DOHH2 (cell line): ENCODE results near the gene MRC2.

Experiments used
- H3F3A ChIP-seq: fragments of 200-600 bp; sonication (generic), shearing (Covaris generic); 2 replicates; pipeline ENCODE4 v1.6.0; 2016; ENCODE audit warnings: antibody characterized with exemption, mild to moderate bottlenecking; ENCODE audit not compliant: control insufficient read depth, insufficient read depth
- H3K27ac ChIP-seq: fragments of 200-600 bp; sonication (generic); 2 replicates; pipeline ENCODE4 v1.5.1; 2014; ENCODE audit warnings: low read depth, mild to moderate bottlenecking, low read length, moderate library complexity
- H3K27me3 ChIP-seq: fragments of 200-600 bp; sonication (generic); 2 replicates; pipeline ENCODE4 v1.6.1; 2014; ENCODE audit warnings: mild to moderate bottlenecking, low read length, mixed read lengths; ENCODE audit not compliant: control insufficient read depth
- H3K36me3 ChIP-seq: fragments of 200-600 bp; sonication (generic); 2 replicates; pipeline ENCODE4 v1.6.1; 2014; ENCODE audit warnings: mild to moderate bottlenecking, low read length, moderate library complexity, mixed read lengths; ENCODE audit not compliant: control insufficient read depth
- H3K4me1 ChIP-seq: fragments of 200-600 bp; sonication (generic); 2 replicates; pipeline ENCODE4 v1.6.1; 2014; ENCODE audit warnings: mild to moderate bottlenecking, low read length, mixed read lengths; ENCODE audit not compliant: control insufficient read depth
- H3K4me2 ChIP-seq: fragments of 200-600 bp; sonication (generic); 2 replicates; pipeline ENCODE4 v1.6.0; 2014; ENCODE audit warnings: mild to moderate bottlenecking, low read length, moderate library complexity
- H3K4me3 ChIP-seq: fragments of 200-600 bp; sonication (generic); 2 replicates; pipeline ENCODE4 v1.5.1; 2014; ENCODE audit warnings: mild to moderate bottlenecking, low read length, mixed read lengths
- H3K79me2 ChIP-seq: fragments of 200-600 bp; sonication (generic); 2 replicates; pipeline ENCODE4 v1.6.1; 2014; ENCODE audit warnings: mild to moderate bottlenecking, low read length, mixed read lengths; ENCODE audit not compliant: control insufficient read depth
- H3K9me2 ChIP-seq: fragments of 200-600 bp; sonication (generic); replicated peaks from 2 replicates; pipeline ENCODE4 v1.6.1; 2014; ENCODE audit warnings: mild to moderate bottlenecking, low read length, mixed read lengths; ENCODE audit not compliant: control insufficient read depth
- H3K9me3 ChIP-seq: fragments of 200-600 bp; sonication (generic); 2 replicates; pipeline ENCODE4 v1.6.1; 2014; ENCODE audit warnings: antibody characterized with exemption, low read length, mixed read lengths; ENCODE audit not compliant: control insufficient read depth, insufficient read depth
- H4K20me1 ChIP-seq: fragments of 200-600 bp; sonication (generic); 2 replicates; pipeline ENCODE4 v1.6.0; 2014; ENCODE audit warnings: low read depth, mild to moderate bottlenecking, antibody characterized with exemption, low read length, moderate library complexity; ENCODE audit not compliant: control insufficient read depth, insufficient read depth
- EZH2phosphoT487 ChIP-seq: fragments of 200-600 bp; sonication (generic); IDR thresholded peaks from 2 replicates; pipeline ENCODE4 v1.6.1; 2017; ENCODE audit warnings: borderline replicate concordance, mild to moderate bottlenecking, antibody characterized with exemption, low read length, moderate library complexity, mixed read lengths
- TF ChIP-seq, protein P1 (sequence below): fragments of 200-600 bp; sonication (generic); IDR thresholded peaks from one replicate; pipeline ENCODE4 v1.5.1; 2014; ENCODE audit warnings: antibody characterized with exemption, mild to moderate bottlenecking, low read depth, low read length; ENCODE audit not compliant: poor library complexity, severe bottlenecking

Gene MRC2

DNA sequence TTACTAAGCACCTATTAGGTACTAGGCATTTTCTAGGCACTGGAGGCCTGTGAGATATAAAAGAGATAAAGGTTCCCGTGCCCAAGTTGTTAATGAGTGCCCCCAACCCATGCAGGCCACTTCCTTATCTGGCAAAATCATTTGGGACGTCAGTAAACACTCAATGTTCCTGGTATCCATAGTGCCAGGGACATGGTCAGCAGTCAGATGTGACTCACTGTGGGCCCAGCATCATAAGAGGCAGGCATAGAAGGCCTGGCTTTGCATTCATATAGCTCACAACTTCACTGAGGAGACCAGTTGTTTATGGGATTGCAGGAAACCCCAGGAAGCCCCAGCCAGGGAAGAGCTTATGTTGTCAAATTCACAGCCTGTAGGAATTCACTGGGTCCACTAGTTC, 81.1 kb downstream of the MRC2 start:
- no peaks in the 10 kb centered on the region for H3F3A ChIP-seq
- H4K20me1 ChIP-seq, result no peaks in the 10 kb centered on the region; the same call in 1 of the 2 replicates
- 0 out of 2 replicates have a peak, but pooled peaks cover 5% of the 10 kb centered on the region for H3K4me1 ChIP-seq
- H3K4me2 ChIP-seq, result no peak overlapping the region
- H3K9me3 ChIP-seq, result no peaks in the 10 kb centered on the region
- H3K4me3 ChIP-seq, result no peak overlapping the region
- no peaks in the 10 kb centered on the region for H3K79me2 ChIP-seq
- peaks cover 17% of the 10 kb centered on the region for H3K27me3 ChIP-seq
- no peak overlapping the region for H3K27ac ChIP-seq
- no peaks in the 10 kb centered on the region for H3K9me2 ChIP-seq
- TF ChIP-seq EZH2phosphoT487, result no peak
- TF ChIP-seq, protein P1, sequence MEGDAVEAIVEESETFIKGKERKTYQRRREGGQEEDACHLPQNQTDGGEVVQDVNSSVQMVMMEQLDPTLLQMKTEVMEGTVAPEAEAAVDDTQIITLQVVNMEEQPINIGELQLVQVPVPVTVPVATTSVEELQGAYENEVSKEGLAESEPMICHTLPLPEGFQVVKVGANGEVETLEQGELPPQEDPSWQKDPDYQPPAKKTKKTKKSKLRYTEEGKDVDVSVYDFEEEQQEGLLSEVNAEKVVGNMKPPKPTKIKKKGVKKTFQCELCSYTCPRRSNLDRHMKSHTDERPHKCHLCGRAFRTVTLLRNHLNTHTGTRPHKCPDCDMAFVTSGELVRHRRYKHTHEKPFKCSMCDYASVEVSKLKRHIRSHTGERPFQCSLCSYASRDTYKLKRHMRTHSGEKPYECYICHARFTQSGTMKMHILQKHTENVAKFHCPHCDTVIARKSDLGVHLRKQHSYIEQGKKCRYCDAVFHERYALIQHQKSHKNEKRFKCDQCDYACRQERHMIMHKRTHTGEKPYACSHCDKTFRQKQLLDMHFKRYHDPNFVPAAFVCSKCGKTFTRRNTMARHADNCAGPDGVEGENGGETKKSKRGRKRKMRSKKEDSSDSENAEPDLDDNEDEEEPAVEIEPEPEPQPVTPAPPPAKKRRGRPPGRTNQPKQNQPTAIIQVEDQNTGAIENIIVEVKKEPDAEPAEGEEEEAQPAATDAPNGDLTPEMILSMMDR, result no peak
- no peaks in the 10 kb centered on the region for H3K36me3 ChIP-seq

DNA sequence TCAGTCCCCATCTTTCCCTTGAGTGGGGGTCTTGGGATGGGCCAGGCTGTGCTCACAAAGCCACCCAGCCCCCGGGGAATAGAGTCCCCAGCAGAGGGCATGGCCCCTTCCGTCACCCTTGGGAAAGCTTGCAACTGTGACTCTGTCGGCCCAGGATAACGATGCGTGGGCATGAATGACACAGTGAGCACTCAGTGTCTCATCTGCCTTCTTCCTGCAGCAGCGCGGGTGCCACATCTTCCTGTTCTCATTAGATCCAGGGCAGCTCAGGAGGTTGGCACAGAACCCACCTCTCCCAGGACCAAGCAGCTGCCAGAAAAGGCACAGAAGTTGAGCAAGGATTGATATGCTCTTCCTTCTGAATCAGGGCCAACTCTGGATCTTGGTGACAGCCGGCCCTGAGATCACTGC, 84.7 kb downstream of the MRC2 start:
- Histone ChIP-seq H3K4me2 (no peak overlapping the region), H3F3A (no peaks in the 10 kb centered on the region), H4K20me1 (no peaks in the 10 kb centered on the region; the same call in 1 of the 2 replicates), H3K9me2 (no peaks in the 10 kb centered on the region), H3K36me3 (no peaks in the 10 kb centered on the region), H3K27me3 (no peaks in the 10 kb centered on the region), H3K9me3 (no peaks in the 10 kb centered on the region), H3K4me3 (no peak overlapping the region), H3K79me2 (no peaks in the 10 kb centered on the region), H3K27ac (no peak overlapping the region), H3K4me1 (no peaks in the 10 kb centered on the region)
- no peak for TF ChIP-seq EZH2phosphoT487
- TF ChIP-seq, protein P1, result no peak

DNA sequence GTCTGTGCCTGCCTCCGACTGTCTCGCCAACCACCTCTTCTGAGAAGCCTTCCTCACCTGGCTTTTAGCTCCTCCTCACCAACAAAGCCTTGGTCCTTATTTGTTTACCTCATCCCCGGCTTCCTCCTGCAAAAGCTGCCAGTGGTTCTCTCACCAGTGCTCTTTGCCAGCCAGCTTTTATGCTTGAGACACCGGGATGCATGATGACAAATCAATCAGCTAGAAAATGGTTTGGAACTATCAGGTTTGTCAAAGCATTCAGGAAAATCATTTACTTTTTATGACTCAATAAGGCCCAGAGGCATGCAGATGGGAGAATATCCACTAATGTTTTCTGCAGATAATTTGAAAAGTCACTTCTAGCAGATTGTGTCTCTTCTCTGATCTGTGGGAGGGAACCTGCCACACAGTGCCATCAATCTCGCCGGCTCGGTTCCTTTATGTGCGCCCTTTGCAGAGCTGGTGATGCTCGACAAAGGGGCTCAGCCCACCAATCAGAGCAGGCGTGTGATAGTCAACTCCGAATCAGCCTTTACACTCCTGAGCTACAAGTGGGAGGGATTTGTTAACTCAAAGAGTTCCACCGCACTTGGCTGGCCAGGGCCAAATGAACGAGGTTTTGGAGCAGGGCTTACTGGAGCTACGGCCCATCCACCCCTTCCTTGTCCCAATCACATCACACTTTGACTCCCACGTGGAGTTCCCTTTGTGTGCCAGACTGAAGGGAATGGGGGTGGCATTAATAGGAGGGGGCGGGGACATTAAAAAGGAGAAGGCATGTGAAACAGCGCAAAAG, 85.8 kb downstream of the MRC2 start:
- Histone ChIP-seq H4K20me1 (no peaks in the 10 kb centered on the region; the same call in 1 of the 2 replicates), H3F3A (no peaks in the 10 kb centered on the region), H3K27ac (no peak overlapping the region), H3K79me2 (no peaks in the 10 kb centered on the region), H3K9me2 (no peaks in the 10 kb centered on the region), H3K4me3 (no peak overlapping the region), H3K36me3 (no peaks in the 10 kb centered on the region), H3K4me1 (no peaks in the 10 kb centered on the region), H3K9me3 (no peaks in the 10 kb centered on the region), H3K4me2 (no peak overlapping the region), H3K27me3 (no peaks in the 10 kb centered on the region; the same call in 1 of the 2 replicates)
- TF ChIP-seq, protein P1, result no peak
- no peak for TF ChIP-seq EZH2phosphoT487
